Ureter (tissue), 1 donor: ENCODE results near the gene CKB. TPM values are rescaled to one million over a fixed set of nuclear protein-coding genes. Genes with fewer than 3 reads are reported as not detected.

Source experiments
- DNase-seq: peaks from one replicate; pipeline ENCODE4 v3.0.0-alpha.2; 2020; ENCODE audit warnings: low spot score
- total RNA-seq: library from RNA; stranded (reverse); gene quantifications from one replicate; pipeline ENCODE4 v1.2.4, GENCODE V29; 2023
- donor health status: DM: yes; HTN: yes; CAD: no.

CKB gene
- total RNA-seq, 1 donor from 2014 or later, result 310 TPM

DNA sequence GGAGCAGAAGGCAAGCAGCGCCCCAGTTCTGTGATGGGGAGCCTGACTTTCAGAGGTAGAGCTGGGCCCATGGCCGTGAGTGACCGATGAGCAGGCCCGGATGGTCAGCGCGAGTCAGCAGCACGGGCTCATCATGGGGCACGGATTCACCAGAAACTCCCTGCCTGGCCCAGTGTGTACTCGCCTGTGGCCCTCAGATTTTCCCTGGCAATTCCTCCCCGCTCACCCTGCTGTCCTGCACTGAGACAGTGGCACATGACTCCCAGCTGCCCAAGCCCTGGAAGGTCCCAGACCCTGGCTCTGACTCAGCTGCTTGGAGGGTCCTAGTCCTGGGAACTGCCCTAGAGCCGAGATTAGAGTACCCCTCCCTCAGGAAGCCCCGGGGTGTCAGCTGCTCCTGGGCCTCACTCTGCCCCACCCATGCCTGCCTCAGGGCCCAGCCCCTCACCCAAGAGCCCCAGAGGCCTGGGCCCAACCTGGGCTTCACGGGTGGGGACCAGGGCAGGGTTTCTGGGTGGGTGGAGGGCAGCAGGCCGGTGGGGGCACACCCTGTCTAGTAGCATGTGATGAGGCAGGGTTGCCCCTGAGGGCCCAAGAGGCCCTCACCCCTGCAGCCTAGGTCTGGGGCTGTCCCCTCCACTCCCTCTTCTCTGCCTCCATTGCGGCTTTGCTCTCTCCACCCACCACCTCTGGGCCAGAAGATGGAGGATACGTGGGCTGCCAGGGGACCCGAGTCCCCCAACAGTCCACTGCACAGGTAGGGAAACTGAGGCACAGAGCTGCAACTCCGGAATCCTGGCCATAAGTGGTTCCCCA, 14.8 kb upstream of the CKB start:
- no peak for DNase-seq

DNA sequence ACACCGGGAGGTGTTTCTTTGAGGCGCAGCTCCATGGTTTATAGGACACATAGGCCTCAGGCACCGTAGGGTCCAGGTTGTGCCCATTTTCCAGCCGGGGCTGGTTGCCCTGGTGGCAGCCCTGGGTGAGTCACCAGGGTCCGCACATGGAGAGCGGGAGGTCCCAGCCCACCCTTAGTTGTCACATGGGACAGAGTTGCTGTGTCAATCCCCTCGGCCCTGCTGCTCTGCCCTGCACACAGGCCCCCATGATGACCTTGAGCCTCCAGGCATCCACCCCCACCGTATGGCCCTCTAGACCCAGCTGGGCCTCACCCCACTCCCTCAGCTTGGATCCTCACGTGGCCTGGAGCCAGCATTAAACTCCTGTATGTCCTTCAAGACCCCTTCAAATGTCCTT, 14.1 kb upstream of the CKB start:
- no peak for DNase-seq

GRCh38 chr14:103535891-103536565, 13.4 kb upstream of the CKB start:
- no peak for DNase-seq

GRCh38 chr14:103535081-103535890, 12.7 kb upstream of the CKB start:
- DNase-seq, result no peak

DNA sequence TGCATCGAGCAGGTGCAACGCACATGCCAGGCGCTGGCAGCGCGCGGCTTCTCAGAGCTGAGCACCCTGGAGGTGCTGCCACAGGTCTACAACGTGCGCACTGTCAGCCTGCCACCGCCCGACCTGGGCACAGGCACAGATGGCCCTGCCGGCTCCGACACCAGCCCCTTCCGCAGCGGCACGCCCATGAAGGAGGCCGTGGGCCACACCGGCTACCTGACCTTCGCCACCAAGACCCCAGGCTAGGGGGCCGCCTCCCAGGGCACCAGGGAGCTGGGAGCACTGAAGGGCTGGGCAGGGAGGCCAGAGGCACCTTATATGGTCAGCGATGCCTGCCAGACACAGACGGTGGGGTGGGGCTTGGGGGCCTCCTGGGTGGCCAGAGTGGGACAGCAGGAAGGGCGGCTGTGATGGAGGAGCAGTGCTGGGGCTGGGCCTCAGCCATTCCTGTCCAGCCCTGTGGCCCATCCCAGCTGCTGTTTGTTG, 12.0 kb upstream of the CKB start:
- DNase-seq, result no peak

DNA sequence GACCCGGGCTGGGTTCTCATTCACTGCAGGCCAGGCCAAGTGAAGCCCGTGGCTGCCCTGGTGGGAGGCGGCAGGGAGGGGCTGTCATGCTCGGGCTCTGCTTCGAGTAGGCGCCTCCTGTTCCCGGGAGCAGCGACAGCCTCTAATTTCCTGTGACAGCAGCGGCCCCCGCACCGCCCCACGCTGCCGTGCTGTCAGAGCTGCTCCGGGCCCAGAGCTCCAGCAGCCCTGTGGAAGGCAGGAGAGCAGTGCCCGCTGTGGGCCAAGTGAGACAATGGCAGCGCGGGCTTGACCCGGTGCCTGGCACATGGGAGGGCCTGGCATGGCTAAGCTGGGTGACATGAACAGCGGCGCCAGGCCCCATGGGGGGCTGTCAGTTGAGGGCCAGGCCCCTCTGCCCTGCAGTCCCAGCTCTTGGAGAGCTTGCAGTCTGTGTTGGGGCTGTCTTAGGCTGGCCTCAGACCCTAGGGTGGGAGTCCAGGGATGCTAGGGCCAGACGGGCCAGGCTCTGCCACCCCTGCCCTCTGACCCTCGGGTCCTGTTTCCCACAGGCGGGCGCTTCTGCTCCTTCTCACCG, 11.5 kb upstream of the CKB start:
- no peak for DNase-seq

DNA sequence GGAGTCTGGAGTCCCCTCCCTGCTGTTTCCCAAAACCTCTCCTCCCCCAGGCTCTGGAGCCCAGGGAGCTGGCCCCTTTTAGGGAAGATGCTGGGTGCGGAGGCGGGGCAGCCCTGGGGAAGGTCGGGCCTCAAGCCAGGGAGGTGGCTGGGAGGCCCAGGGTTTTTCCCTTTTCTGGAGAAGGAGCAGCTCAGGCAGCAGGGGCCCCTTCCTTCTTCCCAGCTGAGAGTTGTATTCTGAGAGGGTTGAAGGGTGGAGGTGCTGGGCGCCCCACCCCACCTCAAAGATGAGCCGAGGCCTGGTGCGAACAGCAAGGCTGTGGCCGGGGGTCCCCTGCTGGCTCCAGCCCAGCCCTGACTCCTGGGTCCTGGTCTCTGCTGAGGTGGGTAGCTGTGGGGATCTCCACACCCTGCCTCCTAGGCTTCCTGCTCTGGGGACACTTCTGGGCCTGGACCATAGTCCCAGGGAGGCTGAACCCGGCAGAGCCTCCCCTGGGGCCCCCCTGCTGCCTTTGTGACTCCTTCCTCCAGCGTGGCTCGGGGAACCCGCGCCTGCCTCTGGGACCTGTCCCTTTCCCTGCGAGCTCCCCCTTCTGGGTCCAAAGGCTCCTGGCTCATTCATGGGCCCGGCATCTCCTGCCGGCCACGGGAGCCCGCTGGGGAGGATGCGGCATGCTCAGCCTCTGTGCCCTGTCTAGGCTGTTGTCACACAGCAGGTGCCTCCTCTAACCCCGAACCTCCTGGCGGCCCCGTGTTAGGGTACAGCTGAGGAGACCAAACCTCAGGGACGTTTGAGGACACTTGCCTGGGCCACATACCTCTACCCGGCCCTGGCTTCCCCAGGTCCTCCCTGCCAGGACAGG, 10.7 kb upstream of the CKB start:
- no peak for DNase-seq

GRCh38 chr14:103532216-103533136, 9.8 kb upstream of the CKB start:
- no peak for DNase-seq

GRCh38 chr14:103531421-103532215, 9.0 kb upstream of the CKB start:
- no peak for DNase-seq

- DNase-seq, result no peak
Measured at GRCh38 chr14:103530831-103531230, 8.2 kb upstream of the CKB start.

- DNase-seq, result no peak
Measured at GRCh38 chr14:103530390-103530789, 7.8 kb upstream of the CKB start.

- no peak for DNase-seq
Measured at GRCh38 chr14:103529383-103530365, 7.0 kb upstream of the CKB start.

DNA sequence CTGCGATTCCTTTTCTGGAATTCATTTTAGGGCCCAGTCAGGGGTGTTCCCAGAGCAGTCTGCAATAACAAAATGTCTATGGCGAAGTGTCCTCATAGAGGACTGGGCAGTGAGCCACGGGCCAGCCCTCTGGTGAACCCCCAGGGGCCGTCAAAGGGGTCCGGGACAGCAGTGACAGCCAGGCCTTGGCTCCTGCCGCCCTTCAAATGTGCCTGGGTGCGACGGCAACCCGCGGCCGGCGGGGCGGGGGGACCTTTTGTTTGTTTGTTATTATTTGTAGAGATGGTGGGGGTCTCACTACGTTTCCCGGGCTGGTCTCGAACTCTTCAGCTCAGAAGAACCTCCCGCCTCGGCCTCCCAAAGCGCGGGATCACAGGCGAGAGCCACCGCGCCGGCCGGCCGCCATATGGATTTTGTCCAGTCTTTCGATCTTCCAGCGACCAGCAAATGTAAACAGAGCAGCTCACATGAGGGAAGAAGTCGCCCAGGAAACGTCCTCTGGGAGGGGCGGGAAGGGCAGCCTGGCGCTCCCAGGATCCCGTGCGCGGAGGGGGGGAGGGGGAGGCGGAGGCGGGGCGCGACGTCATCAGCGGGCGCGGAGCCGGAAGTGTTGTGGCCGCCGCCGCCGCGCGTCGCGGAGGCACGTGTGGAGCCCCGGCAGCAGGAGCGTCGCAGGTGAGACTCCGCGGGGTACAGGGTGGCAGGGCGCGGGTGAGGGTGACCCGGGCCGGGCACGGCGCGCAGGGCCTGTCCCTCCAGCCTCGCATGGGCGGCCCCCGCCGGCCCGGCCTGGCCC, 6.2 kb upstream of the CKB start, which contains the start of gene TRMT61A:
Gene TRMT61A, plus strand, starts transcription at position 610 of the 796 bp plus-strand sequence. CDS start 783 bp downstream, outside the sequence.
- peak; percentile 93 for DNase-seq

DNA sequence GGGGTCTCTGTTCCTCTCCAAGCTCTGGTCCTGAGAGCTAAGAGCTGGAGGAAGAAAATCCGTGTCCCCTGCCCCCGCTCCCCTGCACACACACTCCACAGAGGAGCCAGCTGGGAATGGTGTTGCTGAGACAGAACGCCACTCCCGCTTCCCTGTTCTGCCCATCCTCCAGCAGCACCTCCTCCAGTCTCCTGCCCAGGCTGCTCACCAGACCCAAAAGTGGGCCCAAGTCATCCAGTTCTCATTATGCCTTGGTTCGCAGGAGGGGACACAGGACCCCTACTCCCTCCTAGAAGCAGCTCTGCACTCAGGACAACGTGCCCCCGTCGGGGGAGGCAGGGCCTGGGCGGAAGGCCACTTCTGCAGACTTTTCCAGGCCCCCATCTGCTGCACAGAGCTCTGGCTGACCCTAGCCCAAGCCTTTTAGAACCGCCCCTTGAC, 5.5 kb upstream of the CKB start:
- DNase-seq, result no peak

DNA sequence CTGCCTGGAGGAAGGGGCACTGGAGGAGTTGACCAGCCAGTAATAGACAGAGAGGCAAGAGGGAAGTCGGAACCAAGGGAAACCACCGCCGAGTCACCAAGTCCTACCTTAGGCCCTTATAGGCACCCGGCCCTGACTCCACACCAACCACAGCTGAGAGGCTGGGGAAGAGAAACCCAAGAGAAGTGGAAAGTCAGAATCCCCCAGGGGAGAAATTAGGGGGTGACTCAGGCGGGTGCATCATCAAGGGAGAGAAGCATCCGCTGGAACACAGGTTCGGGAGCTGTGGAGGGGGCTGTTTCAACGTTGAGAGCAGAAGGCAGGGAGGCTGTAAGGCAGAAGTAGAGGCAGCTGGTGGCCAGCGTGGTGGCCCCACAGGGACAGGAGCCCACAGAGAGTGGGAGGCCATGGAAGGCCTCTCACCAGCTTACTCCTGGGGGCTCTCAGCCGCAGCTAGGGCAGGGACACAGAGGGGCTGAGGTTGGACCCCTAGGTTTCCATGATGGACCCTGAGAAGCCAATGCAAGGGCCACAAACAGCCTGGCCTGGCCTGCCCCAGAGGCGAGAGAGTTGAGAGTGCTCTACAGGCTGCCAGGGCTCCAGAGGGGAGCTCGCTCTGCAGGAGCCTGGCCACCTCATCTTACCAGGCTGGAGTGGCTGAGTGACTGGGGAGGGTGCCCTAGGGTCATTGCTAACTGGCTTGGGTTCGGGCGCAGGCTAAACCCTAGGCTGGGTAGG, 4.9 kb upstream of the CKB start:
- DNase-seq, result no peak

GRCh38 chr14:103526914-103527248, 4.3 kb upstream of the CKB start:
- DNase-seq, result no peak
